Prostate gland (tissue), 2 donors: ENCODE results near the gene FHDC1. TPM values are rescaled to one million over a fixed set of nuclear protein-coding genes. Genes with fewer than 3 reads are reported as not detected.

Experiments
- DNase-seq: peaks from one replicate; pipeline ENCODE4 v3.0.0-alpha.2; 2019; ENCODE audit warnings: low spot score
- H3K27ac ChIP-seq, 2 donors: fragments of 200-600 bp; sonication (generic); 2 replicates each; pipeline ENCODE4 v1.5.1; 2017 to 2019
- H3K27me3 ChIP-seq: fragments of 200-600 bp; sonication (generic); replicated peaks from 2 replicates; pipeline ENCODE4 v1.5.1; 2019; ENCODE audit not compliant: insufficient read depth
- H3K36me3 ChIP-seq, 2 donors: fragments of 200-600 bp; sonication (generic); 1 replicate in 1 of 2; 2 replicates in 1 of 2; pipeline versions ENCODE4 v1.5.1 to v1.8.1; 2017 to 2019
- H3K4me1 ChIP-seq: fragments of 200-600 bp; sonication (generic); replicated peaks from 2 replicates; pipeline ENCODE4 v1.5.1; 2019
- H3K4me3 ChIP-seq, 2 donors: fragments of 200-600 bp; sonication (generic); 2 replicates each; pipeline ENCODE4 v1.5.1; 2017 to 2019
- H3K9me3 ChIP-seq: fragments of 200-600 bp; sonication (generic); 2 replicates; pipeline ENCODE4 v1.5.1; 2017
- CTCF ChIP-seq, 4 experiments: fragments of 200-600 bp in 2 of 4; fragments of 450-650 bp in 2 of 4; sonication (generic) in 2 of 4; IDR thresholded peaks; 1 replicate in 3 of 4; 2 replicates in 1 of 4; pipeline ENCODE4 v1.5.1; 2016 to 2019; ENCODE audit warnings: antibody characterized with exemption in 4 of 4, mild to moderate bottlenecking in 2 of 4, moderate library complexity in 2 of 4
- POLR2A ChIP-seq: fragments of 450-650 bp; IDR thresholded peaks from one replicate; pipeline ENCODE4 v1.6.1; 2016; ENCODE audit warnings: antibody characterized with exemption, mild to moderate bottlenecking
- POLR2AphosphoS5 ChIP-seq: sonication (generic); formaldehyde crosslinking; IDR thresholded peaks from one replicate; pipeline ENCODE4 v1.6.1; 2017; ENCODE audit warnings: antibody characterized with exemption
- WGBS: methylation state at CpG from one replicate; pipeline ENCODE4 v1.1.5; 2018; 5-methylcytosine and 5-hydroxymethylcytosine counted together
- intact Hi-C: fragments of 100-400 bp; cut with DNase I; formaldehyde crosslinking; loops from one replicate; pipeline ENCODE4 v1.14.2; 2022
- total RNA-seq, 2 donors: library from RNA; depleted of rRNA; stranded (reverse); fragments of >200 nt; gene quantifications; one replicate each; pipeline ENCODE4 v1.1.0, GENCODE V29; 2016

FHDC1 gene
- total RNA-seq, 2 donors from 2014 or later, result 11.0 to 15.3 TPM

GRCh38 chr4:152956650-152957436 is 20.7 kb downstream of the FHDC1 start:
- H3K9me3 ChIP-seq, result no peaks in the 10 kb centered on the region
- H3K27me3 ChIP-seq, result no peaks in the 10 kb centered on the region
- WGBS, result 67% methylated on average over 12 of the region's 12 CpGs
- H3K27ac ChIP-seq, result peak overlapping the region in 1 of 2 donors; percentile 29
- H3K4me1 ChIP-seq, result peaks cover under 1% of the 10 kb centered on the region
- H3K36me3 ChIP-seq, result no peaks in the 10 kb centered on the region
- H3K4me3 ChIP-seq, result no peak overlapping the region
- no peak for TF ChIP-seq POLR2A
- no peak for TF ChIP-seq POLR2AphosphoS5
- no peak for TF ChIP-seq CTCF (IDR thresholded peaks at IDR 0.05)
- intact Hi-C loops, result no loop called here
- DNase-seq, result no peak

DNA sequence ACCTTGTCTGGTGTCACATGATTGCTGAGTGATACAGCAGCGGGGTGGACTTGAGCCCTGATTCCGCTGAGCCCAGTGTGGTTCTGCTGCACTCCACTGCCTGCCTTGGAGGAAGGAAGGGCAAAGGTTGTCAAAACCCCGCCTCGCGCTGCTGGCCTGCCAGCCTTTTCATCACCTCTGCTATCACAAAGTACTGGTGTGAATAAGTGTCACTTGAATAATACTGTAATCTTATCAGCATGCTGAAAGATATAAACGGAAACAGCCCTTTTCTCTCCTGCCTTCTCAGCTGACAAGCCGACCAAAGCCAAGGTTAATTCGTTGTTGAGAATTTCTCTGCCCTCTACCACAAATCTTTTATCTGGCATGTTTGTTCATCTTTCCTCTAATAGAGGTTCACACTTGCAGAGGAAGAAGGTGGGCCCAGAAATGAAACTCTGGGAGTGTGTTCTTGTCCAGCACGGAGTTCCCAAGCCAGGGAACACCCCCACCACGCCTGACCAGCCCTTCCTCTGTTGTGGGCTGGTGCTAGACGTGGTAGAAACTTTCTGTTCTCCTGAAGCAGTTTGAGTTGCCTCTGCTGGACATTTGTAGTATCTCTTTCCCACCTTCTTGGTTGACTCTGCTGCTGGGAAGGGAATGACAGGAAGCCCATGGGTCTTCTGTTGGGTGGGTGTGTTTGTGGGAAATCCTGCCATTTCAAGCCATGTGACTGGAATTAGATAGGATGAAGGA is 21.5 kb downstream of the FHDC1 start:
- Histone ChIP-seq H3K9me3 (no peaks in the 10 kb centered on the region), H3K27ac (no peak overlapping the region), H3K4me3 (no peak overlapping the region), H3K4me1 (peaks cover 7% of the 10 kb centered on the region), H3K27me3 (no peaks in the 10 kb centered on the region), H3K36me3 (no peaks in the 10 kb centered on the region)
- DNase-seq, result no peak
- TF ChIP-seq POLR2A (no peak), POLR2AphosphoS5 (no peak), CTCF (IDR thresholded peaks at IDR 0.05) (no peak)
- WGBS, result 77% methylated on average over 11 of the region's 11 CpGs
- intact Hi-C loops, result no loop called here

- Histone ChIP-seq H3K27ac (peak overlapping the region in 1 of 2 donors; percentile 33), H3K4me3 (no peak overlapping the region), H3K4me1 (peaks cover 7% of the 10 kb centered on the region), H3K9me3 (no peaks in the 10 kb centered on the region), H3K27me3 (no peaks in the 10 kb centered on the region), H3K36me3 (no peaks in the 10 kb centered on the region)
- intact Hi-C loops, result no loop called here
- WGBS, result 69% methylated on average over 2 of the region's 2 CpGs
- TF ChIP-seq POLR2AphosphoS5, result no peak
- no peak for TF ChIP-seq POLR2A
- TF ChIP-seq CTCF (IDR thresholded peaks at IDR 0.05), result no peak
- no peak for DNase-seq
Observed at GRCh38 chr4:152959080-152959479, 23.0 kb downstream of the FHDC1 start.

- no peak overlapping the region for H3K4me3 ChIP-seq
- peaks cover 7% of the 10 kb centered on the region for H3K4me1 ChIP-seq
- WGBS, result 96% methylated on average over 3 of the region's 3 CpGs
- H3K9me3 ChIP-seq, result no peaks in the 10 kb centered on the region
- no peak for DNase-seq
- no peak for TF ChIP-seq CTCF (IDR thresholded peaks at IDR 0.05)
- no peaks in the 10 kb centered on the region for H3K27me3 ChIP-seq
- H3K27ac ChIP-seq, result no peak overlapping the region
- H3K36me3 ChIP-seq, result no peaks in the 10 kb centered on the region
- intact Hi-C loops, result no loop called here
Observed at GRCh38 chr4:152960082-152960481, 24.0 kb downstream of the FHDC1 start.
